Measurements from ENCODE around the gene PEX11B. TPM values are rescaled to one million over a fixed set of nuclear protein-coding genes. Genes with fewer than 3 reads are reported as not detected.

The PEX11B gene
- 34.9 and 46.4 TPM in 2 replicates for polyA plus RNA-seq (2011; rRNA removed)
- 13.2 and 25.7 TPM in 2 replicates for polyA minus RNA-seq (2011; rRNA and poly(A)+ RNA removed)

GRCh38 chr1:145918144-145918991 is at the start of gene PEX11B:
Gene PEX11B, minus strand, starts transcription at chr1:145918717. Its CDS starts 29 bp downstream, at chr1:145918688.
- H3K36me3 ChIP-seq (ENCODE audit: control insufficient read depth, insufficient read depth, low read length): peaks cover 4% of the 10 kb centered on the region
- ChIA-PET CTCF (interaction anchor here (1.1 to 4.4 kb wide), 3 partner anchors 8 to 73 kb away, joined by 3 to 23 read pairs (median 12); partner anchors contain the start of genes ITGA10 and NUDT17), POLR2A (interaction anchor here (0.6 to 0.7 kb wide), 2 partner anchors 9 to 60 kb away, joined by 3 to 5 read pairs; partner anchors contain the start of gene RBM8A)
- peak; percentile 43 for DNase-seq (ENCODE audit: low read depth)
- TF ChIP-seq, protein P1, sequence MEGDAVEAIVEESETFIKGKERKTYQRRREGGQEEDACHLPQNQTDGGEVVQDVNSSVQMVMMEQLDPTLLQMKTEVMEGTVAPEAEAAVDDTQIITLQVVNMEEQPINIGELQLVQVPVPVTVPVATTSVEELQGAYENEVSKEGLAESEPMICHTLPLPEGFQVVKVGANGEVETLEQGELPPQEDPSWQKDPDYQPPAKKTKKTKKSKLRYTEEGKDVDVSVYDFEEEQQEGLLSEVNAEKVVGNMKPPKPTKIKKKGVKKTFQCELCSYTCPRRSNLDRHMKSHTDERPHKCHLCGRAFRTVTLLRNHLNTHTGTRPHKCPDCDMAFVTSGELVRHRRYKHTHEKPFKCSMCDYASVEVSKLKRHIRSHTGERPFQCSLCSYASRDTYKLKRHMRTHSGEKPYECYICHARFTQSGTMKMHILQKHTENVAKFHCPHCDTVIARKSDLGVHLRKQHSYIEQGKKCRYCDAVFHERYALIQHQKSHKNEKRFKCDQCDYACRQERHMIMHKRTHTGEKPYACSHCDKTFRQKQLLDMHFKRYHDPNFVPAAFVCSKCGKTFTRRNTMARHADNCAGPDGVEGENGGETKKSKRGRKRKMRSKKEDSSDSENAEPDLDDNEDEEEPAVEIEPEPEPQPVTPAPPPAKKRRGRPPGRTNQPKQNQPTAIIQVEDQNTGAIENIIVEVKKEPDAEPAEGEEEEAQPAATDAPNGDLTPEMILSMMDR (IDR thresholded peaks at IDR 0.05; ENCODE audit: insufficient read depth, low read depth, low read length): no peak
- no peaks in the 10 kb centered on the region for H3K27me3 ChIP-seq (ENCODE audit: control insufficient read depth, insufficient read depth, low read length)
- peak within 1 kb of the TSS; percentile 61 for H3K4me3 ChIP-seq (ENCODE audit: low read depth, low read length)

DNA sequence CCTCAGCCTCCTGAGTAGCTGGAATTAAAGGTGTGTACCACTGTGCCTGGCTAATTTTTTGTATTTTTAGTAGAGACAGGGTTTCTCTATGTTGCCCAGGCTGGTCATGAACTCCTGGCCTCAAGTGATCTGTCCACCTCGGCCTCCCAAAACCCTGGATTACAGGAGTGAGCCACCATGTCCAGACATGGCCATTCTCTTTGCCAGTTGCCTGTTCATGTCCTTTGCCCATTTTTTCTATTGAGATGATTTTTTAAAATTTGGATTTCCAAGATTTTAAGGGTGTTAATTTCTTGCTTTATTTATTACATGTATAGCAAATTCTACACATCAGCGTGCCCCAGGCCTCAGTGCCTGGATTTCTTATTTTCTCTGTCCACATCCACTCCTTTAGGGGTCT is 48.8 kb upstream of the PEX11B start:
- TF ChIP-seq, protein P1 (IDR thresholded peaks at IDR 0.05; ENCODE audit: insufficient read depth, low read depth, low read length): no peak
- no peak overlapping the region for H3K4me3 ChIP-seq (ENCODE audit: low read depth, low read length)
- no peaks in the 10 kb centered on the region for H3K36me3 ChIP-seq (ENCODE audit: control insufficient read depth, insufficient read depth, low read length)
- no peaks in the 10 kb centered on the region for H3K27me3 ChIP-seq (ENCODE audit: control insufficient read depth, insufficient read depth, low read length)
- DNase-seq (ENCODE audit: low read depth): no peak
- ChIA-PET CTCF (interaction anchor here (0.9 to 2.2 kb wide), 3 partner anchors 9 to 75 kb away, joined by 4 to 7 read pairs (median 6); partner anchors contain the start of gene RBM8A), POLR2A (no interaction called here)

- no peaks in the 10 kb centered on the region for H3K27me3 ChIP-seq (ENCODE audit: control insufficient read depth, insufficient read depth, low read length)
- TF ChIP-seq, protein P1 (IDR thresholded peaks at IDR 0.05; ENCODE audit: insufficient read depth, low read depth, low read length): no peak
Measured at GRCh38 chr1:145965119-145965744, 46.7 kb upstream of the PEX11B start.

GRCh38 chr1:145964328-145965118 is 46.0 kb upstream of the PEX11B start, which contains the start of the genes ANKRD34A and POLR3GL:
Gene ANKRD34A, minus strand, starts transcription at chr1:145964575. Its CDS starts 2,816 bp downstream, at chr1:145961759.
Gene POLR3GL, plus strand, starts transcription at chr1:145964690. Its CDS starts 10,176 bp downstream, at chr1:145974866.
- CTCF ChIA-PET: interaction anchor here (0.7 to 3.4 kb wide), 9 partner anchors 14 to 119 kb away, joined by 3 to 32 read pairs (median 7); partner anchors contain the start of genes NUDT17, PIAS3 and RBM8A
- TF ChIP-seq, protein P1 (IDR thresholded peaks at IDR 0.05; ENCODE audit: insufficient read depth, low read depth, low read length): no peak
- H3K4me3 ChIP-seq (ENCODE audit: low read depth, low read length): peak within 1 kb of the TSS; percentile 76
- DNase-seq (ENCODE audit: low read depth): peak; percentile 92
- no peaks in the 10 kb centered on the region for H3K36me3 ChIP-seq (ENCODE audit: control insufficient read depth, insufficient read depth, low read length)
- H3K27me3 ChIP-seq (ENCODE audit: control insufficient read depth, insufficient read depth, low read length): no peaks in the 10 kb centered on the region
- POLR2A ChIA-PET: interaction anchor here (0.6 to 0.7 kb wide), 2 partner anchors 12 to 37 kb away, joined by 3 to 5 read pairs; partner anchors contain the start of gene RBM8A

More at GRCh38 chr1:145965119-145965744, 46.7 kb upstream of the PEX11B start:
- no peaks in the 10 kb centered on the region for H3K36me3 ChIP-seq (ENCODE audit: control insufficient read depth, insufficient read depth, low read length)
- ChIA-PET CTCF (interaction anchor here (0.8 to 3.4 kb wide), 8 partner anchors 12 to 120 kb away, joined by 3 to 32 read pairs (median 5); partner anchors contain the start of genes ANKRD35, NUDT17, PIAS3 and RBM8A), POLR2A (interaction anchor here (0.6 kb wide), 1 partner anchor 12 kb away, joined by 5 read pairs; no protein-coding TSS in a partner anchor)
- DNase-seq (ENCODE audit: low read depth): no peak
- peak overlapping the region; percentile 76 for H3K4me3 ChIP-seq (ENCODE audit: low read depth, low read length)

All from BJ (cell line).